HCT116 (cell line): ENCODE data around the gene TMEM94. TPM values are rescaled to one million over a fixed set of nuclear protein-coding genes. Genes with fewer than 3 reads are reported as not detected.

Experiments
- ATAC-seq: fragments of 200-7000 bp; cut with Tn5 transposase; 2 replicates; pipeline ENCODE4 v1.9.1; 2020; ENCODE audit warnings: mild to moderate bottlenecking, moderate library complexity
- BruUV-seq: library from RNA; stranded (reverse); fragments of 400-500 nt; replicated peaks from 2 replicates; lab custom pipeline; 2021; lab: Mats Ljungman, UMichigan
- CTCF ChIA-PET: fragments of 300-600 bp; sonication (Branson Sonifier 250); formaldehyde crosslinking; loops from one replicate; lab custom pipeline; 2021; ENCODE audit warnings: antibody characterized with exemption; lab: Charles Lee
- POLR2A ChIA-PET: fragments of 300-600, 350-600 bp; sonication (Branson Sonifier 250); formaldehyde crosslinking; loops from one replicate; lab custom pipeline; 2021; ENCODE audit warnings: antibody characterized with exemption; lab: Charles Lee
- RAD21 ChIA-PET, 2 experiments: fragments of 300-600 bp; sonication (Branson Sonifier 250); formaldehyde crosslinking; loops; one replicate each; lab custom pipeline; 2023; ENCODE audit warnings: low total read pairs in 2 of 2; ENCODE audit not compliant: uncharacterized antibody in 2 of 2, unreplicated experiment in 2 of 2, low non-redundant PET in 1 of 2; lab: Charles Lee
- DNase-seq: peaks from one replicate; pipeline ENCODE4 v3.0.0-alpha.2; 2010; ENCODE audit warnings: low read depth, low spot score
- H2AFZ ChIP-seq: fragments of 200-600 bp; shearing (Covaris generic), sonication (generic); 2 replicates; pipeline ENCODE4 v1.6.1; 2017; ENCODE audit warnings: low read depth, mixed run types, mixed read lengths, antibody characterized with exemption, low read length; ENCODE audit not compliant: poor library complexity, severe bottlenecking
- H3K27ac ChIP-seq: 2 replicates; pipeline ENCODE4 v1.5.1; 2012; ENCODE audit warnings: low read depth, low read length
- H3K27me3 ChIP-seq: fragments of 200-600 bp; sonication (generic); 2 replicates; pipeline ENCODE4 v1.6.1; 2016; ENCODE audit warnings: mixed run types, low read length, mixed read lengths; ENCODE audit not compliant: insufficient read depth
- H3K36me3 ChIP-seq, 2 experiments: fragments of 200-500 bp in 1 of 2; fragments of 200-600 bp in 1 of 2; sonication (Bioruptor generic) in 1 of 2; sonication (generic) in 1 of 2; 2 replicates each; pipeline versions ENCODE4 v1.5.1 to v1.6.1; 2014 to 2016; ENCODE audit warnings: low read length in 2 of 2, inconsistent platforms in 1 of 2, mixed read lengths in 1 of 2, mixed run types in 1 of 2; ENCODE audit not compliant: insufficient read depth in 2 of 2, control insufficient read depth in 1 of 2
- H3K4me1 ChIP-seq, 2 experiments: fragments of 200-600 bp in 1 of 2; sonication (generic) in 1 of 2; 2 replicates each; pipeline versions ENCODE4 v1.5.1 to v1.6.1; 2012 to 2017; ENCODE audit warnings: low read length in 2 of 2, inconsistent platforms in 1 of 2, mild to moderate bottlenecking in 1 of 2, mixed read lengths in 1 of 2, mixed run types in 1 of 2, moderate library complexity in 1 of 2; ENCODE audit not compliant: insufficient read depth in 2 of 2, control insufficient read depth in 1 of 2
- H3K4me2 ChIP-seq: fragments of 200-600 bp; sonication (generic); 2 replicates; pipeline ENCODE4 v1.6.1; 2017; ENCODE audit warnings: mixed run types, low read length, mixed read lengths
- H3K4me3 ChIP-seq, 2 experiments: fragments of 200-600 bp in 1 of 2; sonication (generic) in 1 of 2; replicated peaks in 1 of 2; 2 replicates each; pipeline ENCODE4 v1.5.1; 2011 to 2016; ENCODE audit warnings: low read length in 2 of 2, control low read depth in 1 of 2, low read depth in 1 of 2, mild to moderate bottlenecking in 1 of 2, mixed read lengths in 1 of 2, mixed run types in 1 of 2
- H3K79me2 ChIP-seq: fragments of 200-600 bp; sonication (generic); 2 replicates; pipeline ENCODE4 v1.6.1; 2017; ENCODE audit warnings: mild to moderate bottlenecking, mixed run types, low read length, moderate library complexity, mixed read lengths; ENCODE audit not compliant: insufficient read depth
- H3K9ac ChIP-seq: fragments of 200-600 bp; sonication (generic); 2 replicates; pipeline ENCODE4 v1.6.1; 2016; ENCODE audit warnings: low read length, mixed read lengths
- H3K9me2 ChIP-seq: fragments of 200-600 bp; sonication (generic), shearing (Covaris generic); 2 replicates; pipeline ENCODE4 v1.6.1; 2017; ENCODE audit warnings: mixed run types, mild to moderate bottlenecking, moderate library complexity; ENCODE audit not compliant: insufficient read depth
- H3K9me3 ChIP-seq, 2 experiments: fragments of 200-500 bp in 1 of 2; fragments of 200-600 bp in 1 of 2; sonication (Bioruptor generic) in 1 of 2; sonication (generic) in 1 of 2; 2 replicates each; pipeline ENCODE4 v1.6.1; 2014 to 2017; ENCODE audit warnings: low read length in 2 of 2, mixed read lengths in 2 of 2, inconsistent platforms in 1 of 2, low read depth in 1 of 2, mild to moderate bottlenecking in 1 of 2, mixed run types in 1 of 2, moderate library complexity in 1 of 2; ENCODE audit not compliant: control insufficient read depth in 1 of 2, insufficient read depth in 1 of 2
- H4K20me1 ChIP-seq: fragments of 200-600 bp; sonication (generic), shearing (Covaris generic); 2 replicates; pipeline ENCODE4 v1.6.1; 2017; ENCODE audit warnings: mixed run types, mild to moderate bottlenecking, moderate library complexity; ENCODE audit not compliant: insufficient read depth
- CBX3 ChIP-seq: IDR thresholded peaks from 2 replicates; pipeline ENCODE4 v1.6.1; 2012; ENCODE audit warnings: low read depth
- CEBPB ChIP-seq: IDR thresholded peaks from 2 replicates; pipeline ENCODE4 v1.6.1; 2012; ENCODE audit warnings: low read depth
- EGR1 ChIP-seq: IDR thresholded peaks from 2 replicates; pipeline ENCODE4 v1.6.1; 2012; ENCODE audit warnings: low read depth
- ELF1 ChIP-seq: IDR thresholded peaks from 2 replicates; pipeline ENCODE4 v1.6.1; 2012; ENCODE audit warnings: low read depth, borderline replicate concordance
- EZH2phosphoT487 ChIP-seq: fragments of 200-600 bp; IDR thresholded peaks from 2 replicates; pipeline ENCODE4 v1.6.1; 2018; ENCODE audit warnings: antibody characterized with exemption, borderline replicate concordance
- FOSL1 ChIP-seq: IDR thresholded peaks from 2 replicates; pipeline ENCODE4 v1.6.1; 2012; ENCODE audit warnings: low read depth
- MAX ChIP-seq: IDR thresholded peaks from 2 replicates; pipeline ENCODE4 v1.6.1; 2012
- POLR2A ChIP-seq: IDR thresholded peaks from 2 replicates; pipeline ENCODE4 v1.7.0; 2011; ENCODE audit warnings: borderline replicate concordance; ENCODE audit not compliant: insufficient read depth, insufficient read length; ENCODE audit errors: extremely low read depth
- SIN3A ChIP-seq: IDR thresholded peaks from 2 replicates; pipeline ENCODE4 v1.6.1; 2012; ENCODE audit warnings: low read depth
- SRF ChIP-seq: IDR thresholded peaks from 2 replicates; pipeline ENCODE4 v1.6.1; 2012; ENCODE audit warnings: low read depth
- TCF7L2 ChIP-seq: IDR thresholded peaks from 2 replicates; pipeline ENCODE4 v1.7.0; 2011; ENCODE audit warnings: borderline replicate concordance, inconsistent platforms; ENCODE audit not compliant: insufficient read depth, insufficient read length; ENCODE audit errors: extremely low read depth
- ZBTB33 ChIP-seq: IDR thresholded peaks from 2 replicates; pipeline ENCODE4 v1.6.1; 2011; ENCODE audit warnings: mild to moderate bottlenecking, low read length, moderate library complexity; ENCODE audit not compliant: insufficient replicate concordance; ENCODE audit errors: extremely low read depth
- ZFX ChIP-seq: fragments of 450-650 bp; IDR thresholded peaks from 2 replicates; pipeline ENCODE4 v1.6.1; 2017
- intact Hi-C: fragments of 100-400 bp; cut with micrococcal nuclease; formaldehyde crosslinking; loops from 2 replicates; pipeline ENCODE4 v1.10.0; 2022
- total RNA-seq: library from RNA; stranded (reverse); gene quantifications from one replicate; pipeline ENCODE4 v1.2.1, GENCODE V29; 2021; ENCODE audit not compliant: unreplicated experiment
- TF ChIP-seq, protein P1 (sequence below): IDR thresholded peaks from 2 replicates; pipeline ENCODE4 v1.6.1; 2012
- TF ChIP-seq, protein P2 (sequence below): IDR thresholded peaks from 2 replicates; pipeline ENCODE4 v1.6.1; 2012; ENCODE audit warnings: low read depth

Gene TMEM94
- total RNA-seq, 1 experiment from 2014 or later = 75.4 TPM

DNA sequence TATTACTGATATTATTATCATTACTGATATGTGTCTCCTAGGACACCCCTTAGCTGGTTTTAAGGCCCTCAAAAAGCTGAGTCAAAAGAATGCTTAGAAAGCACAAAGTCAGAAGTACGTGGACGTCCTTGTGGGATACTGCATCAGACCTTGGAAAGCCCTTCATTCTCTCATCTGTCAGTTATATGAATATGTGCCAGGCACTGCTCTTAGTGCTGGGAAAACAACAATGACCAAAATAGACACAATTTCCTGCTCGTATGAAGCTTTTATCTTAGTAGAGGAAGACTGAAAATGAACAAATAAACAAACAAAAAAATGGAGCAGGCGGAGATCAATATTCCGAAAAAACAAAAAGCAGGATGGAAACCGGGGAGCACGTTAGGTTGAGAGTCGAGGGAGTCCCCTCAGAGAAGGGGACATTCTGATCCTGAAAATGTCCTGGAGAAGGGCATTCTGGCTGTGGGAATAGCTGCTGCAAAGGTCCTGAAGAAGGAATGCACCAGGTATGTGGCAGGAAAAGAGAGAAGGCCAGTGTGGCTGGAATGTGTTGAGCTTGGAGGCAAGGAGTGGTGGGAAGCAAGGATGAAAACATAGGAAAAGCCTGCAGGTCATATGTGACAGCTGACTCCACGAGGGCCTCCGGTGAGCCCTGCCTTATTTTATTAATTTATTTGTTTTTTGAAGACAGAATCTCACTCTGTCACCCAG, 15.5 kb upstream of the TMEM94 start:
- CTCF ChIA-PET = no interaction called here
- intact Hi-C loops = no loop called here
- DNase-seq = no peak
- TF ChIP-seq FOSL1 (no peak), MAX (no peak), SRF (no peak), CBX3 (no peak), ELF1 (no peak), POLR2A (no peak), EZH2phosphoT487 (no peak), EGR1 (no peak), ZFX (no peak), ZBTB33 (no peak), CEBPB (no peak), TCF7L2 (no peak), SIN3A (no peak)
- TF ChIP-seq, protein P1, sequence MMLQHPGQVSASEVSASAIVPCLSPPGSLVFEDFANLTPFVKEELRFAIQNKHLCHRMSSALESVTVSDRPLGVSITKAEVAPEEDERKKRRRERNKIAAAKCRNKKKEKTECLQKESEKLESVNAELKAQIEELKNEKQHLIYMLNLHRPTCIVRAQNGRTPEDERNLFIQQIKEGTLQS = no peak
- TF ChIP-seq, protein P2, sequence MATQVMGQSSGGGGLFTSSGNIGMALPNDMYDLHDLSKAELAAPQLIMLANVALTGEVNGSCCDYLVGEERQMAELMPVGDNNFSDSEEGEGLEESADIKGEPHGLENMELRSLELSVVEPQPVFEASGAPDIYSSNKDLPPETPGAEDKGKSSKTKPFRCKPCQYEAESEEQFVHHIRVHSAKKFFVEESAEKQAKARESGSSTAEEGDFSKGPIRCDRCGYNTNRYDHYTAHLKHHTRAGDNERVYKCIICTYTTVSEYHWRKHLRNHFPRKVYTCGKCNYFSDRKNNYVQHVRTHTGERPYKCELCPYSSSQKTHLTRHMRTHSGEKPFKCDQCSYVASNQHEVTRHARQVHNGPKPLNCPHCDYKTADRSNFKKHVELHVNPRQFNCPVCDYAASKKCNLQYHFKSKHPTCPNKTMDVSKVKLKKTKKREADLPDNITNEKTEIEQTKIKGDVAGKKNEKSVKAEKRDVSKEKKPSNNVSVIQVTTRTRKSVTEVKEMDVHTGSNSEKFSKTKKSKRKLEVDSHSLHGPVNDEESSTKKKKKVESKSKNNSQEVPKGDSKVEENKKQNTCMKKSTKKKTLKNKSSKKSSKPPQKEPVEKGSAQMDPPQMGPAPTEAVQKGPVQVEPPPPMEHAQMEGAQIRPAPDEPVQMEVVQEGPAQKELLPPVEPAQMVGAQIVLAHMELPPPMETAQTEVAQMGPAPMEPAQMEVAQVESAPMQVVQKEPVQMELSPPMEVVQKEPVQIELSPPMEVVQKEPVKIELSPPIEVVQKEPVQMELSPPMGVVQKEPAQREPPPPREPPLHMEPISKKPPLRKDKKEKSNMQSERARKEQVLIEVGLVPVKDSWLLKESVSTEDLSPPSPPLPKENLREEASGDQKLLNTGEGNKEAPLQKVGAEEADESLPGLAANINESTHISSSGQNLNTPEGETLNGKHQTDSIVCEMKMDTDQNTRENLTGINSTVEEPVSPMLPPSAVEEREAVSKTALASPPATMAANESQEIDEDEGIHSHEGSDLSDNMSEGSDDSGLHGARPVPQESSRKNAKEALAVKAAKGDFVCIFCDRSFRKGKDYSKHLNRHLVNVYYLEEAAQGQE = no peak
- TF ChIP-seq, all 23 proteins: peak for 0
- ChIA-PET POLR2A (no interaction called here), RAD21 (no interaction called here)
- H3K36me3 ChIP-seq = no peaks in the 10 kb centered on the region
- H3K4me2 ChIP-seq = no peak overlapping the region
- H3K27ac ChIP-seq = no peak overlapping the region
- H3K9me3 ChIP-seq = no peaks in the 10 kb centered on the region
- H3K4me3 ChIP-seq = no peak overlapping the region
- H3K27me3 ChIP-seq = no peaks in the 10 kb centered on the region
- BruUV-seq = no TSS peak
- no peak for ATAC-seq
- no peak overlapping the region for H2AFZ ChIP-seq
- no peaks in the 10 kb centered on the region for H3K9me2 ChIP-seq
- H3K9ac ChIP-seq = no peak overlapping the region
- H3K79me2 ChIP-seq = no peaks in the 10 kb centered on the region
- H3K4me1 ChIP-seq = peaks cover 4 to 20% of the 10 kb centered on the region in 2 experiments; a peak in 3 of 4 replicates
- H4K20me1 ChIP-seq = no peaks in the 10 kb centered on the region
